ENCODE results near the gene ITGA5. TPM values are rescaled to one million over a fixed set of nuclear protein-coding genes. Genes with fewer than 3 reads are reported as not detected.
A peak's percentile ranks its signal among the peaks of the same experiment; 100 is the strongest.

Gene ITGA5
- total RNA-seq, 4 donors from 2014 or later: 69.7 to 223 (median 99.4) TPM

DNA sequence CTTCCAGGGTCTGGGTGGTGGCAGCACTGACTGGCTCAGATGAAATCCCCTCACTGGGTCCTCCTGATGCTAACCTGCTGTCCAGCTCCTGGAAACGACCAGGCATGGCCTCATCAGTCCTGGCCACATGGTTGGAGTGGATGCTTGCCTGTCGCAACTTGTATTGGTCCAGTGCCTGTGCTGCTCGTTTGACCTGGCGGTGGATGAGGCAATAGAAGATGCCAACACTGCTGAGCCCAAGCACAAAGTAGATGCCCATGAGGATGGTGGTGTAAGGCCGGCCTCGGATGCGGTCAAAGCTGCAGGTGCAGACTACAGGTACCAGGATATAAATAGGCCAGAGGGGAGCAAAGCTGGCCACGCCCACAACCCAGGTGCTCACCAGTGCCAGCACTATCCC lies 56.0 kb downstream of the ITGA5 start:
- no peaks in the 10 kb centered on the region for H3K36me3 ChIP-seq
- H3K4me3 ChIP-seq: no peak overlapping the region
- no peak overlapping the region for H3K27ac ChIP-seq
- no peaks in the 10 kb centered on the region for H3K27me3 ChIP-seq
- TF ChIP-seq, protein P1, sequence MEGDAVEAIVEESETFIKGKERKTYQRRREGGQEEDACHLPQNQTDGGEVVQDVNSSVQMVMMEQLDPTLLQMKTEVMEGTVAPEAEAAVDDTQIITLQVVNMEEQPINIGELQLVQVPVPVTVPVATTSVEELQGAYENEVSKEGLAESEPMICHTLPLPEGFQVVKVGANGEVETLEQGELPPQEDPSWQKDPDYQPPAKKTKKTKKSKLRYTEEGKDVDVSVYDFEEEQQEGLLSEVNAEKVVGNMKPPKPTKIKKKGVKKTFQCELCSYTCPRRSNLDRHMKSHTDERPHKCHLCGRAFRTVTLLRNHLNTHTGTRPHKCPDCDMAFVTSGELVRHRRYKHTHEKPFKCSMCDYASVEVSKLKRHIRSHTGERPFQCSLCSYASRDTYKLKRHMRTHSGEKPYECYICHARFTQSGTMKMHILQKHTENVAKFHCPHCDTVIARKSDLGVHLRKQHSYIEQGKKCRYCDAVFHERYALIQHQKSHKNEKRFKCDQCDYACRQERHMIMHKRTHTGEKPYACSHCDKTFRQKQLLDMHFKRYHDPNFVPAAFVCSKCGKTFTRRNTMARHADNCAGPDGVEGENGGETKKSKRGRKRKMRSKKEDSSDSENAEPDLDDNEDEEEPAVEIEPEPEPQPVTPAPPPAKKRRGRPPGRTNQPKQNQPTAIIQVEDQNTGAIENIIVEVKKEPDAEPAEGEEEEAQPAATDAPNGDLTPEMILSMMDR (IDR thresholded peaks at IDR 0.05): no peak
- TF ChIP-seq POLR2A (IDR thresholded peaks at IDR 0.05): no peak
- peaks cover 0 to 4% of the 10 kb centered on the region in 2 donors for H3K4me1 ChIP-seq
- intact Hi-C loops (cut with DNase I; ENCODE audit: low total_unique reads): loop anchor here (10.0 kb wide), 1 partner anchor 68 kb away; no protein-coding TSS in a partner anchor
- no peaks in the 10 kb centered on the region for H3K9me3 ChIP-seq
- DNase-seq: no peak

DNA sequence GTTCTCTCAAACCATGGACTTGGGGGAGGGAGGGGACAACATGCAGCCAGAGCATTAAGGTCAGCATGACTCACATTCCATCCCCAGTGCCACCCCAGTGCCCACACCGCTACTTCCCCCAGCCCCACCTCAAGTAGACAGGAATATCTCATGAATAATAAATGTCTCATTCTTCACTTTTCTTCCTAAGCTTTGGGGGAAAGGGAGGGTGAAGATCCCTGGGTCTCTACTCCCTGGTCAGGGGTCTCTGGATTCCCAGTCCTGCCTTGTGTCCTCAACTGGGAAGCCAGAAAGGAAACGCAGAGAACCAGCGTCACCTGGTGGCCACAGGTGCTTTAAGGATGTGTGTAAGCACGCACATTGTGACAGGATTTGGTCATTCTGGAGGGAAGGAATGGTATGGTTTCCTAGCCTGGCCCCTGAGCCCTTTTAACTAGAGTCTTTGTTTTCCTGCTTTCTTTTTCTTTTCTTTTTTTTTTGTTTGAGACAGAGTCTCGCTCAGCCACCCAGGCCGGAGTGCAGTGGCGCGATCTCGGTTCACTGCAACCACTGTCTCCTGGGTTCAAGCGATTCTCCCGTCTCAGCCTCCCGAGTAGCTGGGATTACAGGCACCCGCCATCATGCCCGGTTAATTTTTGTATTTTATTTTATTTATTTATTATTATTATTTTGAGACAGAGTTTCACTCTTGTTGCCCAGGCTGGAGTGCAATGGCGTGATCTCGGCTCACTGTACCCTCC lies 58.2 kb downstream of the ITGA5 start:
- H3K27me3 ChIP-seq: no peaks in the 10 kb centered on the region
- intact Hi-C loops (cut with DNase I; ENCODE audit: low total_unique reads): loop anchor here (10.0 kb wide), 1 partner anchor 66 kb away; no protein-coding TSS in a partner anchor
- peak overlapping the region; percentile 96 to 97 for H3K27ac ChIP-seq
- H3K4me3 ChIP-seq: no peak overlapping the region
- no peaks in the 10 kb centered on the region for H3K36me3 ChIP-seq
- peaks cover 0 to 4% of the 10 kb centered on the region in 2 donors for H3K4me1 ChIP-seq
- H3K9me3 ChIP-seq: no peaks in the 10 kb centered on the region
- TF ChIP-seq POLR2A (IDR thresholded peaks at IDR 0.05): no peak
- TF ChIP-seq, protein P1 (IDR thresholded peaks at IDR 0.05): peak; percentile 82 to 92 (median 87)
- DNase-seq: peak; percentile 83 to 89

DNA sequence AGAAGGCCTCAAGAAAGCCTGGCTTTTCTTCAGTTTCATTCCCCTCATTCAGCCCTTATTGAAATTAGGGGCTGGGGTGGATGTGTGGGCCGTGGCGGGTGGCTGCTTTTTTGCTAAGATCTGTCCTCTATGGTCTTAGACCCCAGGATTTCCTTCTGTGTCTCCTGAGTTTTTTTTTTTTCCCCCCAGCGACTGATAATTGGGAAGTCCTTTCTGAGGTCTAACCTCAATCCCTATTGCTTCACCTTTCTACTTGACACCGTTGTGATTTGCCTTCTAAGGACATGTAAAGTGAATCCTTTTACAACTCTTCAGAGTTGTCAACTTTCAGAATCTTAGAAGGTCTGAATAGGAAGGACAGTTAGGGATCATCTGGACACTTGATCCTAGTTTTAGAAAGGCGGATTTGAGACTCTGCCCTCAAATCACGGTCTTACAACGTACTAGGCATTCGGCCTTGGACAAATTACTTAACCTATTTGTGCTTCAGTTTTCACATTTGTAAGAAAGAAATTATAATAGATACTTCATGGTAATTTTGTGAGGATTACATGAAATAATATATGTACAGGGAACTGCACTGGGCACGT lies 59.2 kb downstream of the ITGA5 start:
- Histone ChIP-seq H3K27me3 (no peaks in the 10 kb centered on the region), H3K4me3 (peak overlapping the region in 1 of 2 donors; percentile 49), H3K9me3 (no peaks in the 10 kb centered on the region), H3K36me3 (no peaks in the 10 kb centered on the region), H3K4me1 (peaks cover 0 to 4% of the 10 kb centered on the region in 2 donors), H3K27ac (peak overlapping the region; percentile 96 to 97)
- no peak for TF ChIP-seq POLR2A (IDR thresholded peaks at IDR 0.05)
- TF ChIP-seq, protein P1 (IDR thresholded peaks at IDR 0.05): no peak
- DNase-seq: no peak
- intact Hi-C loops (cut with DNase I; ENCODE audit: low total_unique reads): loop anchor here (10.0 kb wide), 1 partner anchor 65 kb away; no protein-coding TSS in a partner anchor

DNA sequence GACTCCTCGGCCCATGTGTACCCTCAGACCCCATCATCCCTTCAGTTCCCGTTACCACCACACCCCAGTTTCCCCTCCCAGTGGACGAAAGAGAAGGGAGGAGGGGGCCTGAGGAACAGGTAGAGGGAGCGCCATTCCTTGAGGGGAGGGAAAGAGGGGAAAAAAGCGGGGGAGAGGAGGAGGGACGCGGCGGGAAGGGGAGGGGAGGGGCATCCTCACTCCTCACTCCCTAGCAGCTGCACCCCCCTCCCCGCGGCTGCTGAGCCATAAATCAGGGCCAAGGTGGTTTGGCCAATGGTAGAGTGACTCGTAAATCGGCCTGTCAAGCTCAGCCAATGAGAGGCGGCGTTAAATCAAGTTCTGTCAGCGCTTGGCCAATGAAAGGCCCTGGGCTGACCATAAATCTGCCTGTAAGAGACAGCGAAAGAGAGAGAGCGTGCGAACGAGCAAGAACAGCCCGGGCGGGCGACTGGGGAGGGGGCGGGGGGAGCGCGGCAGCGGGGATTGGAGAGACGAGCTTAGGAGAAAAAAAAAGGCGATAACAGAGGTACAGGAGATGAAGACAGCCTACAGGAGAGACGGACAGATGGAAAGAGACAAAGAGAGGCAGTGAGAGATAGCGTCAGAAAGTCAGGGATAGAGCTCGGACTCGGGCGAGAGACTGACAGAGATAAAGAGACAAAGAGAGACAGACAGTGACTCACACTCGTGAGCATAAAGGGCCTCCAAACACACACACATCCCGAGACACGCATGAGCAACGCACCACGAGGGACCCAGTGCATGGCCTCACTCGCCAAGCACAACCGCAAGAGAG lies 59.9 kb downstream of the ITGA5 start:
- intact Hi-C loops (cut with DNase I; ENCODE audit: low total_unique reads): no loop called here

More for the DNA sequence above, 59.9 kb downstream of the ITGA5 start:
- H3K4me1 ChIP-seq: peaks cover 0 to 4% of the 10 kb centered on the region in 2 donors
- H3K4me3 ChIP-seq: peak overlapping the region; percentile 47 to 49
- peak overlapping the region; percentile 96 to 97 for H3K27ac ChIP-seq
- H3K36me3 ChIP-seq: no peaks in the 10 kb centered on the region
- no peaks in the 10 kb centered on the region for H3K9me3 ChIP-seq
- no peaks in the 10 kb centered on the region for H3K27me3 ChIP-seq
- TF ChIP-seq, protein P1 (IDR thresholded peaks at IDR 0.05): peak in 1 of 4 experiments; percentile 4
- peak; percentile 18 to 36 for TF ChIP-seq POLR2A (IDR thresholded peaks at IDR 0.05)
- peak; percentile 97 to 98 for DNase-seq
